ENCODE measurements around the gene PTX4.

PTX4 gene

DNA sequence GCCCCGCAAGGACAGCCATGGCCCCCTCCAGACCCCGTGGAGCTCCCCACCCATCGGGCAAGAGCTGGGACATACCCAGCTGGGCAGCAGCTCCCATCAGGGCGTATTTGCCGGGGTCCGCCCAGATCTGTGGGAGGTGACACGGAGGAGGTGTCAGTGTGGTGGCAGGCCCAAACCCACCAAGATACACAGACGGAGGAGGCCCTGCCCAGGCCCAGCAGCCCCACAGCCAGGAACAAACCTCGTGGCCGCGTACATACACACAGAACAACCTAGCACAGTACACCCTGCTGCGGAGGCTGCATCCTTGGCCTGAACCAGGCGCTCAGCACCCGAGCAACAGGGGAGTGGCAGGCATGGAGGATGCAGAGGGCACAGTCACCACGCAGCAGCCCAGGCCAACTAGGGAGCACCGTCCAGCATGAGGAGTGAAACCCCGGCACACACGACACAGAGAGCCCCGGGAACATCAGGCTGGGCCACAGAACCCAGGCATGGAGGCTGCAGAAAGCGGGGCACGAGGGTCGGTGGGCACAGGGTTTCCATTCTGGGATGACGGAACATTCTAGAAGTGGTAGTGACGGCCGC, 39.4 kb downstream of the PTX4 start:
- TF ChIP-seq, protein P1, sequence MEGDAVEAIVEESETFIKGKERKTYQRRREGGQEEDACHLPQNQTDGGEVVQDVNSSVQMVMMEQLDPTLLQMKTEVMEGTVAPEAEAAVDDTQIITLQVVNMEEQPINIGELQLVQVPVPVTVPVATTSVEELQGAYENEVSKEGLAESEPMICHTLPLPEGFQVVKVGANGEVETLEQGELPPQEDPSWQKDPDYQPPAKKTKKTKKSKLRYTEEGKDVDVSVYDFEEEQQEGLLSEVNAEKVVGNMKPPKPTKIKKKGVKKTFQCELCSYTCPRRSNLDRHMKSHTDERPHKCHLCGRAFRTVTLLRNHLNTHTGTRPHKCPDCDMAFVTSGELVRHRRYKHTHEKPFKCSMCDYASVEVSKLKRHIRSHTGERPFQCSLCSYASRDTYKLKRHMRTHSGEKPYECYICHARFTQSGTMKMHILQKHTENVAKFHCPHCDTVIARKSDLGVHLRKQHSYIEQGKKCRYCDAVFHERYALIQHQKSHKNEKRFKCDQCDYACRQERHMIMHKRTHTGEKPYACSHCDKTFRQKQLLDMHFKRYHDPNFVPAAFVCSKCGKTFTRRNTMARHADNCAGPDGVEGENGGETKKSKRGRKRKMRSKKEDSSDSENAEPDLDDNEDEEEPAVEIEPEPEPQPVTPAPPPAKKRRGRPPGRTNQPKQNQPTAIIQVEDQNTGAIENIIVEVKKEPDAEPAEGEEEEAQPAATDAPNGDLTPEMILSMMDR (conservative IDR thresholded peaks at IDR 0.05; ENCODE audit: control insufficient read depth, insufficient read depth, low read depth, low read length), result no peak
- H3K4me3 ChIP-seq (ENCODE audit: control insufficient read depth, low read depth, low read length), result no peak overlapping the region

DNA sequence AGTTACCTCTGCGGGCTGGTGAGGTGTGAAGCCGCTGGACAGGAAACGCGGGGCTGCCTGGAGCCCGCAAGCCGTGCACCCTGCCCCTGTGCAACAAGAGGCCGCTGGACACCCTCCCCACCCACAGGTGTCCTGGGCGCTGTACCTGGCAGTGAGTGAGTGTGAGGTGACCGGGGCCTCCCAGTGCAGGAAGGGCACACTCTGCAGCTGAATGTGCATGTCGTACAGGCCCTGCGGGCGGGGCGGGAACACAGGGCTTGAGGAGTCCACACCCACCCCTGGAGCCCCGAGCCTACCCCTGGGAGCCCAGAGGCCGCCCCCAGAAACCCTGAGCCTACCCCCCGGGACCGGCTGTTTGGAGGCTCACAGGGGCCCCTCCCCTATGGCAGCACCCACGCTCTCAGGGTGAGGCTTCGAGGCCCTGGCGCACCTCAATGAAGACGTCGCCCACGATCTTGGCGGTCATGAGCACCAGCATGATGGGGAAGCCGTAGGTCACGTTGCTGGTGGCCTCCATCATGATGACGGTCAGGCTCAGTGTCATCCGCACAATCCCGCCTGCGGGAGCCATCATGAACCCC, 40.1 kb downstream of the PTX4 start:
- no peak for DNase-seq (ENCODE audit: low read depth)
- no peak overlapping the region for H3K4me3 ChIP-seq (ENCODE audit: control insufficient read depth, low read depth, low read length)
- TF ChIP-seq, protein P1 (conservative IDR thresholded peaks at IDR 0.05; ENCODE audit: control insufficient read depth, insufficient read depth, low read depth, low read length), result no peak

More for the DNA sequence above, 39.4 kb downstream of the PTX4 start:
- no peak for DNase-seq (ENCODE audit: low read depth)

DNA sequence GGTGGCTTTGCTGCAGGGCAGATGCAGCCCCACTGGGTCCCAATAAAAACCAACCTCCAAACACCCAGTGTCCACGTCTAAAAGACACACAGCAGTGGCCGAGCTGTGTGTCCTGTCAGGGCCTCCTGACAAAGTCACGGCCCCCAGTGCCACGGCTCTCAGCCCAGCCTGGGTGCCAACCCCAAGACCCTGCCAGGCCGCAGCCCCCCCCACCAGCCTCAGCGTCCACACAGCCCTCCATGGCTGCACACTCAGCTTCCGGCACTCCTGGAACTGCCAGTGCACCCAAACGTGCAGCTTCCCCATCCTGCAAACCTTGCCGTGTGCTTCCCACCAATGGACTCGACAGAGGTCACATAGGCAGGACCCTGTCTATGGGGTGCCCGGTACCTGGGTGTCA, 40.8 kb downstream of the PTX4 start:
- no peak for DNase-seq (ENCODE audit: low read depth)
- TF ChIP-seq, protein P1 (conservative IDR thresholded peaks at IDR 0.05; ENCODE audit: control insufficient read depth, insufficient read depth, low read depth, low read length), result no peak
- no peak overlapping the region for H3K4me3 ChIP-seq (ENCODE audit: control insufficient read depth, low read depth, low read length)

DNA sequence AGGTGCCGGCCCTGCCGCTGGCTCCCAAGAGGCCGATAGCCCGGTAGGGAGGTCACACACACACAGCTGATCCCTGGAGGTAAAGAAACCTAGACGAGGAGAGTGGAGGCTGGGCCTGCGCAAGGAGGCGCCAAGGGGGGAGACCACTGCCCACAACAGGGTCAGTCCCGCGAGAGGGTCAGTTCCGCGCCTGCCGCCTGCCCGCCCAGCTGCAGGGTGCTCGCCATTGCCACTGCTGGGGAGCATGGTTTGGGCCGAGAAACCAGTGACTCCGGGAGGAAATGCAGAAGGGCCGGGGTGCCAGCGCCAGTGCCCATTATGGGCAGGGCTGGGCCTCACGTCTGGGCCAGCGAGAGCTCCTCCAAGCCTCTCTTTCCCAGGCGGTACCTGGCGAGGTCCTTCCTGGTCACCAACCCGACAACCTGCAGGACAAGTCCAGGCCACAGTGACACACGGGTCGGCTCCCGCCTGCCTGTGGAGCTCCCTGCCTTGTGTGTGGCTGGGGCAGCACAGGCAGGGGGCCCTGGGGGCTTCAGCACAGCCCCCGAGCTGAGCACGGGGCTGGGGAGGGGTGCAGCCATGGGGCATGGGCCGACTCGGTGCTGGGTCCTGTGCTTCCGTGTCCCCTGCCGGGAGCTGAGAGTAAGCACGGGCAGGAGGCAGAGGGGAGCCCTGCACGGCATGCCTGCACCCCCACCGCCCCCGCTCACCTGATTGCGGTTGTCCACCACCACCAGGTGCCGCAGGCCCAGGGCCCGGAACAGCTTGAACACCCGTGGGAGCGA, 42.3 kb downstream of the PTX4 start:
- no peak for DNase-seq (ENCODE audit: low read depth)
- TF ChIP-seq, protein P1 (conservative IDR thresholded peaks at IDR 0.05; ENCODE audit: control insufficient read depth, insufficient read depth, low read depth, low read length), result no peak
- H3K4me3 ChIP-seq (ENCODE audit: control insufficient read depth, low read depth, low read length), result no peak overlapping the region

DNA sequence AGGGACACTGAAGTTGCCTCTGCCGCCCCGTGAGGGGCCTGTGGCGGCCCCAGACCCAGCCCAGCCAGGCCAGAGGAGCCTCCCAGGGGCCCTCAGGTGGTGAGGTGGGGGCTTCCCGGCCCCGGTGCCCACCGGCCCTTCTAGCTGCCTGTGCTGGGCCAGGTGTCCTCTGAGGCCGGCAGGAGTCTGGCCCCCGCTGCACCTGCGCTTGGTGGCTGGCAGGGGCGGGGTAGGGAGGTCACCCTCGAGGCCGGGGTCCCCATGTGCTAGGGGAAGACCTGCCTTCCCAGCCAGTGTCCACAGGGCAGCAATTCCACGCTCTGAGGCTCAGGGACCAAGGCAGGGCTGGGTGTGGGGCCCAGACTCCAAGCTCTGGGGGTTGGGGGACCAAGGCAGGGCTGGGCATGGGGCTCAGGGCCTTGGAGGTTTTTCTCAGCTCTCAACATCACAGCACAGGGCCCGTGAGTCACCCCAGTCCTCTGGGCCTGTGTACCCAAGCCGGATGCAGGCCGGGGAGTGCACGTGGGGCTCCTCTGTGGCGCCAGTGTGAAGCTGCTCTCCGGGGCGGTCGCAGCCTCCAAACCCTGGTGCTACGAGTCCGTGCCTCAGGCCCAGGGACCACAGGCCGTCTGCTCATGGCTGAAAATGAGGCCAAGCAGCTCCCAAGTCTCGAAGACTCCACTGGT, 43.1 kb downstream of the PTX4 start:
- DNase-seq (ENCODE audit: low read depth), result no peak
- TF ChIP-seq, protein P1 (conservative IDR thresholded peaks at IDR 0.05; ENCODE audit: control insufficient read depth, insufficient read depth, low read depth, low read length), result no peak
- no peak overlapping the region for H3K4me3 ChIP-seq (ENCODE audit: control insufficient read depth, low read depth, low read length)

DNA sequence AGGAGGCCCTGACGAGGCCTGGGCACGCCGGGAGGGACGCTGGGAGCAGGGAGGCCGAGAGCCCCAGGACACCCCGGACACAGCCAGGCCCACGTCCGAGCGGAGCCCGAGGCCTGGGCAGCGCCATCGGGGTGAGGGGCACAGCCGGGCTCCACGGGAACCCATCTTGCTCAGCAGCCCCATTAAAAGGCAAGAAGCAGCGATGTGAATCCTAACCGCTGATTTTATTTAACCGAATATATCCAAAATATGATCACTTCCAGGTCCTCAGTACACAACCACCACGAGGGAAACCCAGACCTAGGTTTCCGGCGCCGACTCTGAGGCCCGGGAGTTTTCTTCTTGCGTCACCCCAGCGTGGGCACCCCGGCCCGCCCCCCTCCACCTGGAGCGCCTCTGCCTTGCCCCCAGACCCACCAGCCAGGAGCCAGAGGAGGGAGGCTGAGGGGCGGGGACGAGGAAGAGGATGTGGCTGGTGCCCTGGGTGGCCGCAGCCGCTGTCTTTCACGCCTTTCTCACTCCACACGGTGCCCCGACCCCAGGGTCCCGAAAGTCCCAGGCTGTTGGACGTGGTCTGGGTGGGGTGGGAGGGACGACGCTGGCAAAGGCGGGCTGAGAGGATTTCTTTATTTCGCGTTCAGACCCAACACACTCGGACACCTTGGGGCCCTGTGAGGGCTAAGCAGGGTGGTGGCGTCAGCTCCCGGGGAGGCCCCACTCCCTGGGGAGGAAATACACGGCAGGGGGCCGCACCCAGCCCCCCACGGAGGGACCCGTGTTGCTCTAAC, 43.8 kb downstream of the PTX4 start:
- DNase-seq (ENCODE audit: low read depth), result no peak
- TF ChIP-seq, protein P1 (conservative IDR thresholded peaks at IDR 0.05; ENCODE audit: control insufficient read depth, insufficient read depth, low read depth, low read length), result no peak
- H3K4me3 ChIP-seq (ENCODE audit: control insufficient read depth, low read depth, low read length), result no peak overlapping the region

Measured in fibroblast of mammary gland (primary cell).